HG02852 (cell line): ENCODE measurements around the gene PPARD.
A peak's percentile ranks its signal among the peaks of the same experiment; 100 is the strongest.

Experiments
- ATAC-seq: cut with Tn5 transposase; IDR thresholded peaks from one replicate; pipeline ENCODE4 v1.9.1; 2021; ENCODE audit warnings: mild to moderate bottlenecking, moderate library complexity; ENCODE audit not compliant: unreplicated experiment

The PPARD gene

GRCh38 chr6:35465646-35466045 is 123.3 kb downstream of the PPARD start:
- no peak for ATAC-seq

GRCh38 chr6:35468181-35468979 is 126.0 kb downstream of the PPARD start, which contains the start of gene RPL10A:
RPL10A (plus strand) TSS chr6:35468401; CDS start chr6:35468435, 34 bp downstream.
- peak; percentile 62 for ATAC-seq

- ATAC-seq, result peak; percentile 10
Measured at GRCh38 chr6:35468980-35469750, 126.8 kb downstream of the PPARD start.

- no peak for ATAC-seq
Measured at GRCh38 chr6:35469751-35470662, 127.6 kb downstream of the PPARD start.

- ATAC-seq, result no peak
Measured at GRCh38 chr6:35470663-35471120, 128.3 kb downstream of the PPARD start.

GRCh38 chr6:35471836-35472345 is 129.5 kb downstream of the PPARD start:
- ATAC-seq, result no peak

GRCh38 chr6:35473075-35473849 is 130.9 kb downstream of the PPARD start:
- ATAC-seq, result no peak

GRCh38 chr6:35473850-35474130 is 131.4 kb downstream of the PPARD start:
- ATAC-seq, result no peak

GRCh38 chr6:35474131-35474941 is 132.0 kb downstream of the PPARD start:
- ATAC-seq, result no peak

GRCh38 chr6:35474942-35475570 is 132.7 kb downstream of the PPARD start:
- ATAC-seq, result no peak

GRCh38 chr6:35475573-35475972 is 133.2 kb downstream of the PPARD start:
- no peak for ATAC-seq

- no peak for ATAC-seq
Measured at GRCh38 chr6:35476004-35476403, 133.6 kb downstream of the PPARD start.

- no peak for ATAC-seq
Measured at GRCh38 chr6:35477028-35477427, 134.7 kb downstream of the PPARD start.
